Amygdala (tissue), 56 donors: Measurements from ENCODE around the gene OR5AU1.
"Not testable (repeated sequence)": the region's sequence is repeated elsewhere in the genome, so short reads cannot be mapped to it uniquely, and the experiment has no call there.

ENCODE experiments used
- DNase-seq, 56 donors: peaks; one replicate each; lab custom pipeline; 2025; lab: John Stamatoyannopoulos, UW

OR5AU1 gene

GRCh38 chr14:21182166-21182565 is 26.3 kb upstream of the OR5AU1 start:
- no peak for DNase-seq

- DNase-seq = no peak
Observed at GRCh38 chr14:21171128-21171527, 15.3 kb upstream of the OR5AU1 start.

- no peak for DNase-seq
Observed at GRCh38 chr14:21169573-21169972, 13.7 kb upstream of the OR5AU1 start.

- DNase-seq = no peak
Observed at GRCh38 chr14:21168055-21168454, 12.2 kb upstream of the OR5AU1 start.

GRCh38 chr14:21165670-21166069 is 9.8 kb upstream of the OR5AU1 start:
- not testable (repeated sequence) for DNase-seq

GRCh38 chr14:21165002-21165605 is 9.2 kb upstream of the OR5AU1 start:
- DNase-seq = not testable (repeated sequence)

GRCh38 chr14:21163871-21164291 is 8.0 kb upstream of the OR5AU1 start:
- DNase-seq = no peak

GRCh38 chr14:21162081-21162480 is 6.2 kb upstream of the OR5AU1 start:
- DNase-seq = no peak

- DNase-seq = no peak
Observed at GRCh38 chr14:21160061-21160610, 4.3 kb upstream of the OR5AU1 start.

- not testable (repeated sequence) for DNase-seq
Observed at GRCh38 chr14:21158175-21158574, 2.3 kb upstream of the OR5AU1 start.

GRCh38 chr14:21149641-21150367 is 6.1 kb downstream of the OR5AU1 start:
- DNase-seq = no peak

- no peak for DNase-seq
Observed at GRCh38 chr14:21145437-21145836, 10.4 kb downstream of the OR5AU1 start.

GRCh38 chr14:21142357-21142756 is 13.5 kb downstream of the OR5AU1 start:
- DNase-seq = no peak

GRCh38 chr14:21136024-21136423 is 19.8 kb downstream of the OR5AU1 start:
- DNase-seq = no peak

- DNase-seq = no peak
Observed at GRCh38 chr14:21133901-21134300, 22.0 kb downstream of the OR5AU1 start.

- no peak for DNase-seq
Observed at GRCh38 chr14:21123429-21123828, 32.4 kb downstream of the OR5AU1 start.

GRCh38 chr14:21121122-21121521 is 34.7 kb downstream of the OR5AU1 start:
- DNase-seq = no peak

GRCh38 chr14:21120686-21121085 is 35.2 kb downstream of the OR5AU1 start:
- DNase-seq = no peak

- DNase-seq = no peak
Observed at GRCh38 chr14:21118933-21119332, 36.9 kb downstream of the OR5AU1 start.

GRCh38 chr14:21113369-21113768 is 42.5 kb downstream of the OR5AU1 start:
- DNase-seq = no peak

- DNase-seq = no peak
Observed at GRCh38 chr14:21112255-21112654, 43.6 kb downstream of the OR5AU1 start.
